Vagina (tissue), 2 donors: ENCODE results near the gene SSBP2.

Experiments used
- CTCF ChIP-seq, 3 experiments: fragments of 450-650 bp in 2 of 3; fragments of 200-600 bp in 1 of 3; sonication (generic) in 1 of 3; IDR thresholded peaks; one replicate each; pipeline ENCODE4 v1.5.1; 2017 to 2019; ENCODE audit warnings: antibody characterized with exemption in 3 of 3, mild to moderate bottlenecking in 2 of 3, moderate library complexity in 2 of 3
- POLR2AphosphoS5 ChIP-seq, 2 donors: sonication (generic); formaldehyde crosslinking; IDR thresholded peaks; one replicate each; pipeline ENCODE4 v1.9.0; 2017; ENCODE audit warnings: antibody characterized with exemption in 2 of 2, mild to moderate bottlenecking in 2 of 2, low read depth in 1 of 2; ENCODE audit not compliant: insufficient read depth in 1 of 2

GRCh38 chr5:81761270-81761669, 10.4 kb upstream of the SSBP2 start:
- TF ChIP-seq POLR2AphosphoS5 (IDR thresholded peaks at IDR 0.05; ENCODE audit: insufficient read depth in 1 of 2, low read depth in 1 of 2) (no peak), CTCF (IDR thresholded peaks at IDR 0.05) (no peak)
